GM04503 (cell line): ENCODE measurements around the gene SNURF.
"Not testable (repeated sequence)": the region's sequence is repeated elsewhere in the genome, so short reads cannot be mapped to it uniquely, and the experiment has no call there.

ENCODE experiments used
- DNase-seq: peaks from one replicate; pipeline ENCODE4 v3.0.0-alpha.2; 2012; ENCODE audit warnings: low read depth

SNURF gene, protein sequence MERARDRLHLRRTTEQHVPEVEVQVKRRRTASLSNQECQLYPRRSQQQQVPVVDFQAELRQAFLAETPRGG

DNA sequence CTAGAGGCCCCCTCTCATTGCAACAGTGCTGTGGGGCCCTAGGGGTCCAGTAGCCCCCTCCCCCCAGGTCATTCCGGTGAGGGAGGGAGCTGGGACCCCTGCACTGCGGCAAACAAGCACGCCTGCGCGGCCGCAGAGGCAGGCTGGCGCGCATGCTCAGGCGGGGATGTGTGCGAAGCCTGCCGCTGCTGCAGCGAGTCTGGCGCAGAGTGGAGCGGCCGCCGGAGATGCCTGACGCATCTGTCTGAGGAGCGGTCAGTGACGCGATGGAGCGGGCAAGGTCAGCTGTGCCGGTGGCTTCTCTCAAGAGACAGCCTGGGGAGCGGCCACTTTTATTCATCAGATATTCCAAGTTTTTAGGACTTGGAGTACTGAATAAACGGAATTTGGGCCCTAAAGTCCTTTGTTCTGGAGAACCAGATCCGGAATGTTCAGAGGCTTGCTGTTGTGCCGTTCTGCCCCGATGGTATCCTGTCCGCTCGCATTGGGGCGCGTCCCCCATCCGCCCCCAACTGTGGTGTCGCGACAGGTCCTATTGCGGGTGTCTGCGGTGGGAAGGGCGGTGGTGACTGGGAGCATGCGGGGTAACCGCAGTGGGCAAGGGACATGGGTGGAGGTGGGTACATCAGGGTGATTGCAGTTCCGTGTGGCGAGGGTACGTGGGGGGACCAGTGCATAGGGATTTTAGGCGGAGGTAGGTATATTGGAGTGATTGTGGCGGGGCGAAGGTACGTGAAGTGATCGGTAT is at the start of gene SNURF, which contains the start of gene SNRPN:
Gene SNURF, plus strand, starts transcription at position 205 of the 748 bp plus-strand sequence. Its CDS starts 62 bp downstream, at position 267.
Gene SNRPN, plus strand, starts transcription at position 205 of the 748 bp plus-strand sequence. CDS start 19,467 bp downstream, outside the sequence.
- DNase-seq: peak; percentile 12

GRCh38 chr15:24916305-24917009 is 38.3 kb upstream of the SNURF start:
- DNase-seq: no peak

- no peak for DNase-seq
Measured at GRCh38 chr15:24917431-24917830, 37.4 kb upstream of the SNURF start.

- DNase-seq: no peak
Measured at GRCh38 chr15:24919446-24919845, 35.3 kb upstream of the SNURF start.

DNA sequence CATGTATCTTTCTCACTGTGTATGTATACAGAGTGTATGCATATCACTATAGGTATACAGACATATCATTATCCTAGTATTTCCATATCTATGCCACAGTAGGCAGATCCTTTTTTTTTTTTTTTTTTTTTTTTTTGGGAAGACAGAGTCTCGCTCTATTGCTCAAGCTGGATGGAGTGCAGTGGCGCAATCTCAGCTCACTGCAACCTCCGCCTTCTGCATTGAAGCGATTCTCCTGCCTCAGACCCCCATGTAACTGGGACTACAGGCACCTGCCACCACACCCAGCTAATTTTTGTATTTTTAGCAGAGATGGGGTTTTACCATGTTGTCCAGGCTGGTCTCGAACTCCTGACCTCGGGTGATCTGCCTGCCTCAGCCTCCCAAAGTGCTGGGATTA is 32.0 kb upstream of the SNURF start:
- DNase-seq: not testable (repeated sequence)

GRCh38 chr15:24924153-24924552 is 30.6 kb upstream of the SNURF start:
- no peak for DNase-seq

- no peak for DNase-seq
Measured at GRCh38 chr15:24924621-24925020, 30.2 kb upstream of the SNURF start.

GRCh38 chr15:24931874-24932732 is 22.7 kb upstream of the SNURF start:
- not testable (repeated sequence) for DNase-seq

DNA sequence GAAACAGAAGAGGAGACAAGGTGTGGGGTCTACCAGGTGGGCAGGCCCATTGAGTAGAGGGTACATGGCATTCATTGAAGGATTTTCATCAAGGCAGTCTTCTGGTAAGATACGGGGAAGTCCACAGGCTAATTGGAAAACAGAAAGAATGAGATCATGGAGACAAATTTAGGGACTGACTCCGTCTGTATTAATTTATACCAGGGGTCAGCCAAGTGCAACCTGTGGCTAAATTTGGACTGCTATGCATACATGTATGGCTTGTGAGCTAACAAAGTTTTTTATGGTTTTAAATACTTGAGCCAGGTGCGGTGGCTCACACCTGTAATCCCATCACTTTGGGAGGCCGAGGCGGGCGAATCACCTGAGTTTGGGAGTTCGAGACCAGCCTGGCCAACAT is 21.1 kb upstream of the SNURF start:
- no peak for DNase-seq

DNA sequence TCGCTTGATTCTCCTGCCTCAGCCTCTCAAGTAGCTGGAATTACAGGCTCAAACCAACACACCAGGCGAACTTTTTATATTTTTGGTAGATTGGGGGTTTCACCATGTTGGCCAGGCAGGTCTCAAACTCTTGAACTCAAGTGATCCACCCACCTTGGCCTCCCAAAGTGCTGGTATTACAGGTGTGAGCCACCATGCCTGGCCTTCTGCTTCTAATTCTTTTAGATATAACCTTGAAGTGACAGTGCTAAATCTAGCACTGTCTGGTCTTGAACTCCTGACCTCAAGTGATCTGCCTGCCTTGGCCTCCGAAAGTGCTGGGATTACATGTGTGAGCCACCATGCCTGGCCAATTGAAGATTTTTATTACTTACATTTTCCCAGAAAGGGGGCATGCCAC is 16.6 kb upstream of the SNURF start:
- not testable (repeated sequence) for DNase-seq

- DNase-seq: no peak
Measured at GRCh38 chr15:24940236-24940635, 14.6 kb upstream of the SNURF start.

DNA sequence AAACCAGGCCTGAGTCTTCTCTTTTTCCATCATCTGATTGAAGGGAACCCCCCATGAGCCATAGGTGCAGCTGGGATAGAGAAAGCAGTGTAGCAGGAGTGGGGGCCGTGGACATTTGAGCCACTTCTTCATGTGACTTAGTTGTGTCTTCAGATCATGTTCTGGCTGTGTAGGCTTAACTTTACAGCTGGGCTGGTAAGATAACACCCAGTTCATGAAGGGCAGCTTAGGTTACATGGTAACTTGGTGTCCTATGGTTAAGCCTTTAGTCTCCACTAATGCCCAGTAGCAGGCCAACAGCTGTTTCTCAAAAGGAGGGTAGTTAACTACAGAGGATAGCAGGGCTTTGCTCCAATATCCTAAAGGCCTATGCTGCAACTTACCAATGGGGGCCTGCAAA is 11.4 kb upstream of the SNURF start:
- no peak for DNase-seq

GRCh38 chr15:24944954-24945353 is 9.8 kb upstream of the SNURF start:
- DNase-seq: no peak

GRCh38 chr15:24945711-24946110 is 9.1 kb upstream of the SNURF start:
- no peak for DNase-seq

DNA sequence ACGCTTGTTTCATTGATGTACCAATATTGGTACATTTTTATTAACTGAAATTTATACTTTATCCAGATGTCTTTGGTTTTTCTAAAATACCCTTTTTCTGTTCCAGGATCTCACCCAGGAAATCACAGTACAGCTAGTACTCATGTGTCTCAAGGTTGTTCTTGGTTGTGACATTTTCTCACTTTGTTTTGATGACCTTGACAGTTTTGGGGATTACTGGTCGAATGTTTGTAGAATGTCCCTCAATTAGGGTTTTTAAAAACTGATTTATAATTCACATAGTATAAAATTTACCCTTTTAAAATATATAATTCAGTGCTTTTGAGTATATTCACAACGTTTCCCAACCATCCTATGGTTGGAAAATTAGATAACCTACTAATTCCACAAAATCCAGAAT is 6.3 kb upstream of the SNURF start:
- no peak for DNase-seq

DNA sequence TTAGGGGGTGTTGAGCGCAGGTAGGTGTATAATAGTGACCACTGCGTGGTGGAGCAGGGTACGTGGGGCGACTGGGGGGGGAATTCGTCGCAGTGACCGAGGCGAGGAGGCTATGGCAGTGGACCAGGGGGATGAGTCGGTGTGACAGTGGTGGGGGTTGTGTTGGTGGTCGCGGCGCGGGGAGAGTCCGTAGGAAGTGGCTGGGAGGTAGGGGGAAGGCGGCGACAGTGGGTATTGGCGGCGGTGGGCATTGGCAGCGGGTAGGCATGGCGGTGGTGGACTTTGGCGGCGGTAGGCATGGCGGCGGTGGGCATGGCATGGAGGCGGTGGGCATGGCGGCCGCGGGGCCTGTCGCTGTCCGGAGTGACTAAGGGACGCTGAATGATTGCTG is 739 bp downstream of the SNURF start:
- DNase-seq: no peak

- DNase-seq: peak; percentile 1
Measured at GRCh38 chr15:24956111-24956838, 1.5 kb downstream of the SNURF start.

DNA sequence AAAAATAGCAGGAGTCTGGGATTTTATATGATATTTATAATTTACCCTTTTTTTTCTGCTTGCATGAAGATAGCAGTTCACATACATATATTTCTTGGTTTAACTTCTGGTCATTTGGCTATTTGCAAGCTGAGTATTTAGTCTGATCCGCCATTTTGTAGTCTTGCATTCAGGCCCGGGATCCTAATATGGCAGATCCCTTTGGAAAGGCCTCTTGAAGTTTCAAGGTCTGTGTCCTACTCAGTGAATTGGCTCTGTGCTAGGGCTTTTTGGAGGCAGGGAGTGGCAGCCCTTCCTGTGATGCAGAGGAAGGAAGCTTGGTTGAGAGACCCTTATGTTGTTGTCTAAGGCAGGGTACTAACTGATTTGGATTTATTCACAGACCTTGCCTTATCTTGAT is 2.9 kb downstream of the SNURF start:
- no peak for DNase-seq

- no peak for DNase-seq
Measured at GRCh38 chr15:24961967-24962366, 7.2 kb downstream of the SNURF start.

- no peak for DNase-seq
Measured at GRCh38 chr15:24962880-24963279, 8.1 kb downstream of the SNURF start.

GRCh38 chr15:24966364-24967103 is 11.7 kb downstream of the SNURF start:
- DNase-seq: no peak
